H1 (cell line): Measurements from ENCODE around the gene SPSB1. TPM values are rescaled to one million over a fixed set of nuclear protein-coding genes. Genes with fewer than 3 reads are reported as not detected.

Experiments
- CHD2 ChIP-seq: IDR thresholded peaks from 2 replicates; pipeline ENCODE4 v1.6.1; 2012; ENCODE audit warnings: low read length, improper control_type of control experiment
- CHD7 ChIP-seq: fragments of 300-600 bp; sonication (generic); IDR thresholded peaks from 2 replicates; pipeline ENCODE4 v1.7.1; 2012; ENCODE audit warnings: low read length, moderate library complexity, mild to moderate bottlenecking, inconsistent platforms; ENCODE audit not compliant: insufficient replicate concordance
- CREB1 ChIP-seq: IDR thresholded peaks from 2 replicates; pipeline ENCODE4 v1.6.1; 2012; ENCODE audit warnings: inconsistent platforms
- EP300 ChIP-seq, 2 experiments: IDR thresholded peaks; 1 replicate in 1 of 2; 2 replicates in 1 of 2; pipeline ENCODE4 v1.6.1; 2011 to 2012; ENCODE audit warnings: low read depth in 2 of 2, low read length in 2 of 2, mild to moderate bottlenecking in 2 of 2, borderline replicate concordance in 1 of 2, inconsistent platforms in 1 of 2, moderate library complexity in 1 of 2
- HDAC2 ChIP-seq, 2 experiments: fragments of 300-600 bp in 1 of 2; sonication (generic) in 1 of 2; IDR thresholded peaks; 2 replicates each; pipeline ENCODE4 v1.6.1; 2011 to 2012; ENCODE audit warnings: low read depth in 2 of 2, low read length in 2 of 2, mild to moderate bottlenecking in 2 of 2, moderate library complexity in 2 of 2, borderline replicate concordance in 1 of 2, inconsistent platforms in 1 of 2
- JUN ChIP-seq: IDR thresholded peaks from 2 replicates; pipeline ENCODE4 v1.6.1; 2011; ENCODE audit warnings: low read depth, mild to moderate bottlenecking, improper control_type of control experiment, low read length
- KDM4A ChIP-seq: IDR thresholded peaks from one replicate; pipeline ENCODE4 v1.7.1; 2012; ENCODE audit warnings: low read depth, mild to moderate bottlenecking, moderate library complexity, low read length, inconsistent platforms; ENCODE audit not compliant: severe bottlenecking
- POU5F1 ChIP-seq: IDR thresholded peaks from 2 replicates; pipeline ENCODE4 v1.6.1; 2011; ENCODE audit warnings: low read depth, mild to moderate bottlenecking, low read length, moderate library complexity
- RNF2 ChIP-seq: fragments of 200-900, 300-1000 bp; sonication (generic); IDR thresholded peaks from 2 replicates; pipeline ENCODE4 v1.7.1; 2016; ENCODE audit warnings: borderline replicate concordance, low read depth, mild to moderate bottlenecking, antibody characterized with exemption, low read length; ENCODE audit not compliant: poor library complexity, severe bottlenecking; ENCODE audit errors: missing control alignments
- RXRA ChIP-seq: IDR thresholded peaks from 2 replicates; pipeline ENCODE4 v1.6.1; 2011; ENCODE audit warnings: low read depth, mild to moderate bottlenecking, low read length, moderate library complexity; ENCODE audit not compliant: insufficient read depth
- SIX5 ChIP-seq: IDR thresholded peaks from 2 replicates; pipeline ENCODE4 v1.6.1; 2011; ENCODE audit warnings: mild to moderate bottlenecking, low read depth, low read length
- polyA plus RNA-seq, 7 experiments: library from polyadenylated mRNA; depleted of rRNA in 3 of 7; stranded (reverse) in 5 of 7; unstranded in 2 of 7; fragments of >200 nt in 5 of 7; fragments of 200-250 nt in 2 of 7; gene quantifications; 1 replicate in 5 of 7; 2 replicates in 1 of 7; 4 replicates in 1 of 7; pipeline versions ENCODE4 v1.2.1 to v1.2.3, GENCODE V29; 2011 to 2013; ENCODE audit warnings: missing spikeins in 2 of 7, mixed read lengths in 2 of 7
- total RNA-seq: library from RNA; stranded (reverse); fragmentation: NEBNext Ultra II Directional; extraction: Animal tissue kit (Norgen Biotek cat#: 25700); gene quantifications from 2 replicates; pipeline ENCODE4 v1.2.1, GENCODE V29; 2021

The SPSB1 gene
- total and polyA plus RNA-seq, 2 of the 8 experiments (the other 6 are each of a cell fraction or from before 2014, with no cell fraction given): 5.3 to 6.4 TPM

DNA sequence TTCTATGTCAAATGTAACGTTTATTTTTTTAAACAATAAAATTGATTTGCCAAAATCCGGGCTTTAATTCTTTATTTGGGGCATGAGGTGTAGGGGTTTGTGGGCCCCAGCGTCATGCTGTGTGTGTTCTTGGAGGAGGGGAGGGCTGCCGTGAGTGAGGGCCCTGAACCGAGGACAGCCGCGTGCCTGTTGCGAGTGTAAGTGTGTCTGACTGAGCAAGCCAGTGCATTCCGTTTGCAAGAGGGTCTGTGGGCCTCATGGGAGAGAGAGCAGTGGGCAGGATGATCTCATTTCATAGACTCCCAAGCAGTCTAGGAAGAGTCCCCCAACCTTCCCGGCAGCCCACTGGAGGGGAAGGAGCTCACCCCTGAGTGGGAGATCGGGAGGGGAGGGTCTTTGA, 21.4 kb upstream of the SPSB1 start (continued):
- TF ChIP-seq CHD7: no peak
- TF ChIP-seq EP300 (IDR thresholded peaks at IDR 0.05; ENCODE audit: borderline replicate concordance in 1 of 2, low read depth in 2 of 2, low read length in 2 of 2): no peak
- no peak for TF ChIP-seq JUN
- TF ChIP-seq RNF2: no peak
- no peak for TF ChIP-seq HDAC2 (IDR thresholded peaks at IDR 0.05; ENCODE audit: borderline replicate concordance in 1 of 2, low read depth in 2 of 2, low read length in 2 of 2)
- no peak for TF ChIP-seq CREB1
- TF ChIP-seq KDM4A: no peak
- TF ChIP-seq POU5F1: no peak
- TF ChIP-seq CHD2: no peak
- TF ChIP-seq SIX5: no peak
- no peak for TF ChIP-seq RXRA
